ENCODE measurements around the gene RPN2. TPM values are rescaled to one million over a fixed set of nuclear protein-coding genes. Genes with fewer than 3 reads are reported as not detected.

The RPN2 gene
- total RNA-seq, 1 experiment from 2014 or later, result 226 TPM

GRCh38 chr20:37229357-37229756 lies 50.2 kb downstream of the RPN2 start:
- no peaks in the 10 kb centered on the region for H3K4me1 Mint-ChIP-seq (ENCODE audit: insufficient read depth, unreplicated experiment)
- H3K27ac Mint-ChIP-seq (ENCODE audit: low read depth, unreplicated experiment), result no peak overlapping the region
- POLR2A ChIA-PET, result interaction anchor here (0.6 to 1.5 kb wide), 4 partner anchors 14 to 296 kb away, joined by 3 to 5 read pairs (median 4); partner anchors contain the start of genes MROH8 and RPN2
- no peak overlapping the region for H3K4me3 Mint-ChIP-seq (ENCODE audit: unreplicated experiment)
- CTCF ChIA-PET, result interaction anchor here (0.9 to 1.9 kb wide), 6 partner anchors 15 to 335 kb away, joined by 3 to 9 read pairs (median 4); no protein-coding TSS in a partner anchor
- intact Hi-C loops (cut with micrococcal nuclease), result no loop called here
- H3K9me3 Mint-ChIP-seq (ENCODE audit: unreplicated experiment), result no peaks in the 10 kb centered on the region
- BruUV-seq (replicated peaks), result no TSS peak
- no peaks in the 10 kb centered on the region for H3K27me3 Mint-ChIP-seq (ENCODE audit: insufficient read depth, unreplicated experiment)
- peaks cover 86% of the 10 kb centered on the region for H3K36me3 Mint-ChIP-seq (ENCODE audit: insufficient read depth, unreplicated experiment)
- DNase-seq (ENCODE audit: unreplicated experiment), result no peak
- TF ChIP-seq, protein P1, sequence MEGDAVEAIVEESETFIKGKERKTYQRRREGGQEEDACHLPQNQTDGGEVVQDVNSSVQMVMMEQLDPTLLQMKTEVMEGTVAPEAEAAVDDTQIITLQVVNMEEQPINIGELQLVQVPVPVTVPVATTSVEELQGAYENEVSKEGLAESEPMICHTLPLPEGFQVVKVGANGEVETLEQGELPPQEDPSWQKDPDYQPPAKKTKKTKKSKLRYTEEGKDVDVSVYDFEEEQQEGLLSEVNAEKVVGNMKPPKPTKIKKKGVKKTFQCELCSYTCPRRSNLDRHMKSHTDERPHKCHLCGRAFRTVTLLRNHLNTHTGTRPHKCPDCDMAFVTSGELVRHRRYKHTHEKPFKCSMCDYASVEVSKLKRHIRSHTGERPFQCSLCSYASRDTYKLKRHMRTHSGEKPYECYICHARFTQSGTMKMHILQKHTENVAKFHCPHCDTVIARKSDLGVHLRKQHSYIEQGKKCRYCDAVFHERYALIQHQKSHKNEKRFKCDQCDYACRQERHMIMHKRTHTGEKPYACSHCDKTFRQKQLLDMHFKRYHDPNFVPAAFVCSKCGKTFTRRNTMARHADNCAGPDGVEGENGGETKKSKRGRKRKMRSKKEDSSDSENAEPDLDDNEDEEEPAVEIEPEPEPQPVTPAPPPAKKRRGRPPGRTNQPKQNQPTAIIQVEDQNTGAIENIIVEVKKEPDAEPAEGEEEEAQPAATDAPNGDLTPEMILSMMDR (IDR thresholded peaks at IDR 0.05; ENCODE audit: unreplicated experiment), result no peak

DNA sequence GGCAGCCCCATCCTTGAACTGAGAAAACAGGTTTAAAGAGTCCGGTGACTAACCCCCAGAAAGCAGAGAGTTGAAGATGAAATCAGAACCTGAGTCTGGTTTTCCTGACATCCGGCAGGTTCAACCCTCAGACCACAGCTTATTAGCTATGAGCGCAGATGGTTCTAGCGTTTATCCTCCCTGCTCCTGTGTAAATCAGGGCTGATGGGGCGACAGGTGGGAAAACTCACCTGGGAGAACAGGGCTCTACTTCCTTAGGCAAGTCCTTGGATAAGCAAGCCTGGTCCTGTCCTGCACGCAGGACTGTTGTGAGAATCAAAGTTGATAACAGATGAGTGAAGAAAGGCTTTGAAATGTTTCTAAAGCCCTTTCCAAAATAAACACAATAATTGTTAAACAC lies 51.1 kb downstream of the RPN2 start:
- TF ChIP-seq, protein P1 (IDR thresholded peaks at IDR 0.05; ENCODE audit: unreplicated experiment), result no peak
- H3K4me1 Mint-ChIP-seq (ENCODE audit: insufficient read depth, unreplicated experiment), result no peaks in the 10 kb centered on the region
- H3K27ac Mint-ChIP-seq (ENCODE audit: low read depth, unreplicated experiment), result peak overlapping the region; percentile 27
- no peak overlapping the region for H3K4me3 Mint-ChIP-seq (ENCODE audit: unreplicated experiment)
- no peaks in the 10 kb centered on the region for H3K27me3 Mint-ChIP-seq (ENCODE audit: insufficient read depth, unreplicated experiment)
- H3K36me3 Mint-ChIP-seq (ENCODE audit: insufficient read depth, unreplicated experiment), result peaks cover 86% of the 10 kb centered on the region
- POLR2A ChIA-PET, result interaction anchor here (0.6 to 1.1 kb wide), 2 partner anchors 13 to 295 kb away, joined by 3 to 4 read pairs; no protein-coding TSS in a partner anchor
- intact Hi-C loops (cut with micrococcal nuclease), result no loop called here
- no peak for DNase-seq (ENCODE audit: unreplicated experiment)
- CTCF ChIA-PET, result interaction anchor here (0.5 to 1.9 kb wide), 5 partner anchors 28 to 334 kb away, joined by 3 to 9 read pairs (median 5); no protein-coding TSS in a partner anchor
- H3K9me3 Mint-ChIP-seq (ENCODE audit: unreplicated experiment), result no peaks in the 10 kb centered on the region
- BruUV-seq (replicated peaks), result no TSS peak

- Mint-ChIP-seq H3K9me3 (ENCODE audit: unreplicated experiment) (no peaks in the 10 kb centered on the region), H3K36me3 (ENCODE audit: insufficient read depth, unreplicated experiment) (peaks cover 88% of the 10 kb centered on the region), H3K27ac (ENCODE audit: low read depth, unreplicated experiment) (no peak overlapping the region), H3K27me3 (ENCODE audit: insufficient read depth, unreplicated experiment) (no peaks in the 10 kb centered on the region), H3K4me3 (ENCODE audit: unreplicated experiment) (no peak overlapping the region), H3K4me1 (ENCODE audit: insufficient read depth, unreplicated experiment) (no peaks in the 10 kb centered on the region)
- no peak for DNase-seq (ENCODE audit: unreplicated experiment)
- ChIA-PET CTCF (interaction anchor here (0.7 to 1.3 kb wide), 2 partner anchors 16 to 40 kb away, joined by 3 read pairs; no protein-coding TSS in a partner anchor), POLR2A (no interaction called here)
- TF ChIP-seq, protein P1 (IDR thresholded peaks at IDR 0.05; ENCODE audit: unreplicated experiment), result no peak
- intact Hi-C loops (cut with micrococcal nuclease), result no loop called here
- BruUV-seq (replicated peaks), result no TSS peak
These were observed 53.0 kb downstream of the RPN2 start for GRCh38 chr20:37231947-37232630.

DNA sequence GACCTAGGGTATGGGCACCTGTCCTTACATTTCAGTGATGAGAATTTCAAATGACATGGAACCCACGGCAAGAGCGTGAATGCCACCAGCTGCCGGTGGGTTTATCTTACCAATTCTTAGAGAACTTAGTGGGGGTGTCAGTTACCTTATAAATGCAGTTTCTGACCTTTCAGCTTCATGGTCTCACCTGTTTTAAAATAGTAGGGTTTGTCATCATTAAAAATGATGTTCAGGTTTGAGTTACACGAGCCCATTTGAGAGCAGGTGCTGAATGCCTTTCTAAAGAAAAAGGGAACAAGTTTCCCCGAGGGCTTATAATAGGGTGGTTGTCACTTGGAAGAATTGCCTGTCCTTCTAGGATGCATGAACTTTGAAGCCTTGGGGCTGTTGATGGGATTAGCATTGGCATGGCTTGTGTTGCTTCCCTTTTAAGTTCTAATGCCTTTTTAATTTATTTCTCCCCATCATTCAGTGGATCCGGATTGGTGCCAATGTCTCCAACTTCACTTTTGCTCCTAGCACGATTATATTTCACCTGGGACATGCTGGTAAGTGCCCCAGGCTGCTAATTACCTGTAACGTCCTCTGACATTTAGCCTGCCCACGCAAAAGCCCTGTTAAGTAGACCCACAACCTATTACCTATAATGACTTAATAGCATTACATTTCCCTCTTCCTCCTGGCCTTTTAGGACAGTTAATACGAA lies 54.6 kb downstream of the RPN2 start:
- Mint-ChIP-seq H3K27me3 (ENCODE audit: insufficient read depth, unreplicated experiment) (no peaks in the 10 kb centered on the region), H3K4me3 (ENCODE audit: unreplicated experiment) (no peak overlapping the region), H3K36me3 (ENCODE audit: insufficient read depth, unreplicated experiment) (peaks cover 98% of the 10 kb centered on the region), H3K4me1 (ENCODE audit: insufficient read depth, unreplicated experiment) (no peaks in the 10 kb centered on the region), H3K9me3 (ENCODE audit: unreplicated experiment) (no peaks in the 10 kb centered on the region), H3K27ac (ENCODE audit: low read depth, unreplicated experiment) (no peak overlapping the region)
- TF ChIP-seq, protein P1 (IDR thresholded peaks at IDR 0.05; ENCODE audit: unreplicated experiment), result no peak
- no TSS peak for BruUV-seq (replicated peaks)
- CTCF ChIA-PET, result interaction anchor here (0.5 kb wide), 1 partner anchor 260 kb away, joined by 3 read pairs; no protein-coding TSS in a partner anchor
- POLR2A ChIA-PET, result interaction anchor here (0.7 kb wide), 1 partner anchor 45 kb away, joined by 3 read pairs; no protein-coding TSS in a partner anchor
- intact Hi-C loops (cut with micrococcal nuclease), result no loop called here
- no peak for DNase-seq (ENCODE audit: unreplicated experiment)
